ENCODE measurements around the gene TGFBR3.

TGFBR3 gene

GRCh38 chr1:91798740-91799139, 87.2 kb downstream of the TGFBR3 start:
- Histone ChIP-seq H3K23ac (ENCODE audit: low read length) (no peak overlapping the region), H3K4me3 (ENCODE audit: low read depth, low read length) (no peak overlapping the region), H3K4me2 (ENCODE audit: low read length) (no peak overlapping the region), H2BK12ac (ENCODE audit: low read length) (no peak overlapping the region), H3K36me3 (ENCODE audit: control insufficient read depth in 1 of 2, insufficient read depth in 2 of 2, low read length in 2 of 2) (no peaks in the 10 kb centered on the region), H3K9me3 (ENCODE audit: insufficient read depth, low read depth, low read length) (no peaks in the 10 kb centered on the region), H3K4ac (ENCODE audit: low read depth, low read length) (no peak overlapping the region), H3K14ac (ENCODE audit: low read length) (no peak overlapping the region), H4K12ac (ENCODE audit: low read depth, low read length) (no peak overlapping the region), H4K8ac (ENCODE audit: low read depth, low read length) (no peak overlapping the region), H2BK5ac (ENCODE audit: low read depth, low read length, poor library complexity) (no peak overlapping the region), H4K91ac (ENCODE audit: low read depth, low read length) (no peak overlapping the region), H2BK120ac (ENCODE audit: insufficient read depth, low read length, poor library complexity) (no peak overlapping the region), H3K27ac (ENCODE audit: low read depth, low read length) (no peak overlapping the region), H3K4me1 (ENCODE audit: control insufficient read depth in 1 of 2, insufficient read depth in 2 of 2, low read length in 2 of 2) (peaks cover 0 to 2% of the 10 kb centered on the region in 2 experiments), H3K79me1 (ENCODE audit: low read length) (peaks cover 1% of the 10 kb centered on the region), H2AFZ (ENCODE audit: insufficient read depth, low read length, poor library complexity) (no peak overlapping the region), H3K18ac (ENCODE audit: low read length) (no peak overlapping the region), H3K79me2 (ENCODE audit: control insufficient read depth, insufficient read depth, low read length, poor library complexity) (no peaks in the 10 kb centered on the region), H3K9ac (ENCODE audit: low read length) (no peak overlapping the region), H3K27me3 (ENCODE audit: insufficient read depth, low read length) (no peaks in the 10 kb centered on the region), H2AK5ac (ENCODE audit: low read length) (no peak overlapping the region)
- WGBS (ENCODE audit: extremely low coverage, insufficient coverage, insufficient read length) = no CpG with 5 or more reads among the region's 2 CpGs
- no peak for DNase-seq

- WGBS (ENCODE audit: extremely low coverage, insufficient coverage, insufficient read length) = 100% methylated on average over 1 of the region's 5 CpGs
Measured at GRCh38 chr1:91798241-91798648, 87.7 kb downstream of the TGFBR3 start.

GRCh38 chr1:91797164-91797563, 88.8 kb downstream of the TGFBR3 start:
- Histone ChIP-seq H3K27ac (ENCODE audit: low read depth, low read length) (no peak overlapping the region), H2AK5ac (ENCODE audit: low read length) (peak overlapping the region; percentile 23), H4K8ac (ENCODE audit: low read depth, low read length) (no peak overlapping the region), H3K36me3 (ENCODE audit: control insufficient read depth in 1 of 2, insufficient read depth in 2 of 2, low read length in 2 of 2) (no peaks in the 10 kb centered on the region), H3K9me3 (ENCODE audit: insufficient read depth, low read depth, low read length) (no peaks in the 10 kb centered on the region), H2BK12ac (ENCODE audit: low read length) (no peak overlapping the region), H3K18ac (ENCODE audit: low read length) (peak overlapping the region; percentile 61), H3K4me1 (ENCODE audit: control insufficient read depth in 1 of 2, insufficient read depth in 2 of 2, low read length in 2 of 2) (peaks cover 0 to 2% of the 10 kb centered on the region in 2 experiments), H3K27me3 (ENCODE audit: insufficient read depth, low read length) (no peaks in the 10 kb centered on the region), H3K4ac (ENCODE audit: low read depth, low read length) (no peak overlapping the region), H3K4me2 (ENCODE audit: low read length) (no peak overlapping the region), H3K14ac (ENCODE audit: low read length) (no peak overlapping the region), H2BK120ac (ENCODE audit: insufficient read depth, low read length, poor library complexity) (no peak overlapping the region), H2BK5ac (ENCODE audit: low read depth, low read length, poor library complexity) (no peak overlapping the region), H3K79me2 (ENCODE audit: control insufficient read depth, insufficient read depth, low read length, poor library complexity) (no peaks in the 10 kb centered on the region), H3K23ac (ENCODE audit: low read length) (no peak overlapping the region), H4K91ac (ENCODE audit: low read depth, low read length) (no peak overlapping the region), H3K4me3 (ENCODE audit: low read depth, low read length) (no peak overlapping the region), H4K12ac (ENCODE audit: low read depth, low read length) (no peak overlapping the region), H3K9ac (ENCODE audit: low read length) (no peak overlapping the region), H3K79me1 (ENCODE audit: low read length) (peaks cover 1% of the 10 kb centered on the region), H2AFZ (ENCODE audit: insufficient read depth, low read length, poor library complexity) (no peak overlapping the region)
- DNase-seq = no peak
- no CpG with 5 or more reads among the region's 1 CpG for WGBS (ENCODE audit: extremely low coverage, insufficient coverage, insufficient read length)

More at GRCh38 chr1:91798241-91798648, 87.7 kb downstream of the TGFBR3 start:
- H3K79me1 ChIP-seq (ENCODE audit: low read length) = peaks cover 1% of the 10 kb centered on the region
- H4K91ac ChIP-seq (ENCODE audit: low read depth, low read length) = no peak overlapping the region
- no peak overlapping the region for H2BK120ac ChIP-seq (ENCODE audit: insufficient read depth, low read length, poor library complexity)
- no peaks in the 10 kb centered on the region for H3K27me3 ChIP-seq (ENCODE audit: insufficient read depth, low read length)
- no peaks in the 10 kb centered on the region for H3K36me3 ChIP-seq (ENCODE audit: control insufficient read depth in 1 of 2, insufficient read depth in 2 of 2, low read length in 2 of 2)
- no peak overlapping the region for H3K18ac ChIP-seq (ENCODE audit: low read length)
- no peak overlapping the region for H2AK5ac ChIP-seq (ENCODE audit: low read length)
- no peak overlapping the region for H3K27ac ChIP-seq (ENCODE audit: low read depth, low read length)
- no peak overlapping the region for H3K4ac ChIP-seq (ENCODE audit: low read depth, low read length)
- H3K4me3 ChIP-seq (ENCODE audit: low read depth, low read length) = no peak overlapping the region
- no peak overlapping the region for H3K9ac ChIP-seq (ENCODE audit: low read length)
- H3K4me2 ChIP-seq (ENCODE audit: low read length) = no peak overlapping the region
- H3K23ac ChIP-seq (ENCODE audit: low read length) = no peak overlapping the region
- H4K8ac ChIP-seq (ENCODE audit: low read depth, low read length) = no peak overlapping the region
- no peak overlapping the region for H2AFZ ChIP-seq (ENCODE audit: insufficient read depth, low read length, poor library complexity)
- H3K4me1 ChIP-seq (ENCODE audit: control insufficient read depth in 1 of 2, insufficient read depth in 2 of 2, low read length in 2 of 2) = peaks cover 0 to 2% of the 10 kb centered on the region in 2 experiments
- H4K12ac ChIP-seq (ENCODE audit: low read depth, low read length) = no peak overlapping the region
- DNase-seq = no peak
- H3K14ac ChIP-seq (ENCODE audit: low read length) = no peak overlapping the region
- no peak overlapping the region for H2BK5ac ChIP-seq (ENCODE audit: low read depth, low read length, poor library complexity)
- no peak overlapping the region for H2BK12ac ChIP-seq (ENCODE audit: low read length)
- no peaks in the 10 kb centered on the region for H3K9me3 ChIP-seq (ENCODE audit: insufficient read depth, low read depth, low read length)
- H3K79me2 ChIP-seq (ENCODE audit: control insufficient read depth, insufficient read depth, low read length, poor library complexity) = no peaks in the 10 kb centered on the region

GRCh38 chr1:91796390-91796654, 89.6 kb downstream of the TGFBR3 start:
- Histone ChIP-seq H2BK120ac (ENCODE audit: insufficient read depth, low read length, poor library complexity) (no peak overlapping the region), H3K27ac (ENCODE audit: low read depth, low read length) (no peak overlapping the region), H4K91ac (ENCODE audit: low read depth, low read length) (no peak overlapping the region), H2BK5ac (ENCODE audit: low read depth, low read length, poor library complexity) (no peak overlapping the region), H4K12ac (ENCODE audit: low read depth, low read length) (no peak overlapping the region), H2BK12ac (ENCODE audit: low read length) (no peak overlapping the region), H4K8ac (ENCODE audit: low read depth, low read length) (no peak overlapping the region), H3K9me3 (ENCODE audit: insufficient read depth, low read depth, low read length) (no peaks in the 10 kb centered on the region), H2AFZ (ENCODE audit: insufficient read depth, low read length, poor library complexity) (no peak overlapping the region), H3K79me2 (ENCODE audit: control insufficient read depth, insufficient read depth, low read length, poor library complexity) (no peaks in the 10 kb centered on the region), H3K36me3 (ENCODE audit: control insufficient read depth in 1 of 2, insufficient read depth in 2 of 2, low read length in 2 of 2) (no peaks in the 10 kb centered on the region), H3K18ac (ENCODE audit: low read length) (no peak overlapping the region), H3K4me3 (ENCODE audit: low read depth, low read length) (no peak overlapping the region), H3K4ac (ENCODE audit: low read depth, low read length) (no peak overlapping the region), H3K4me2 (ENCODE audit: low read length) (no peak overlapping the region), H3K23ac (ENCODE audit: low read length) (no peak overlapping the region), H3K9ac (ENCODE audit: low read length) (no peak overlapping the region), H3K4me1 (ENCODE audit: control insufficient read depth in 1 of 2, insufficient read depth in 2 of 2, low read length in 2 of 2) (peaks cover 0 to 2% of the 10 kb centered on the region in 2 experiments), H3K14ac (ENCODE audit: low read length) (no peak overlapping the region), H2AK5ac (ENCODE audit: low read length) (no peak overlapping the region), H3K27me3 (ENCODE audit: insufficient read depth, low read length) (no peaks in the 10 kb centered on the region), H3K79me1 (ENCODE audit: low read length) (peaks cover 1% of the 10 kb centered on the region)
- DNase-seq = no peak
- WGBS (ENCODE audit: extremely low coverage, insufficient coverage, insufficient read length) = no CpG with 5 or more reads among the region's 4 CpGs

All from trophoblast cell (in vitro differentiated cells and primary cell).